T-cell (primary cell): ENCODE measurements around the gene DOK1. TPM values are rescaled to one million over a fixed set of nuclear protein-coding genes. Genes with fewer than 3 reads are reported as not detected.

Source experiments
- ATAC-seq, 4 experiments: fragments of 200-7000 bp in 3 of 4; fragments of 150-1000 bp in 1 of 4; cut with Tn5 transposase; replicated peaks in 1 of 4; 1 replicate in 3 of 4; 2 replicates in 1 of 4; pipeline ENCODE4 v1.10.0; 2021; ENCODE audit warnings: moderate library complexity in 3 of 4, mild to moderate bottlenecking in 2 of 4, moderate number of reproducible peaks in 1 of 4
- CTCF ChIA-PET, 2 donors: fragments of 300-600 bp; sonication (Branson Sonifier 250); formaldehyde crosslinking; loops; one replicate each; lab custom pipeline; 2022; ENCODE audit warnings: antibody characterized with exemption in 2 of 2; lab: Charles Lee
- POLR2A ChIA-PET, 2 donors: fragments of 300-600 bp; sonication (Branson Sonifier 250); formaldehyde crosslinking; loops; one replicate each; lab custom pipeline; 2022; ENCODE audit warnings: antibody characterized with exemption in 2 of 2; lab: Charles Lee
- DNase-seq, 35 experiments: peaks; one replicate each; pipeline versions ENCODE4 v3.0.0 to v3.0.0-alpha.2; 2013 to 2023
- H3K27ac ChIP-seq: one replicate; pipeline ENCODE4 v1.5.1; 2013; ENCODE audit warnings: low read length
- H3K27me3 ChIP-seq, 2 experiments: replicated peaks in 1 of 2; 1 replicate in 1 of 2; 2 replicates in 1 of 2; pipeline versions ENCODE4 v1.6.1 to v1.7.0; 2013; ENCODE audit warnings: low read length in 1 of 2, mixed read lengths in 1 of 2; ENCODE audit not compliant: control insufficient read depth in 2 of 2, insufficient read depth in 2 of 2; ENCODE audit errors: extremely low read depth in 1 of 2
- H3K36me3 ChIP-seq, 2 donors: 1 replicate in 1 of 2; 2 replicates in 1 of 2; pipeline versions ENCODE4 v1.6.1 to v1.7.0; 2013; ENCODE audit warnings: low read length in 1 of 2; ENCODE audit not compliant: control insufficient read depth in 2 of 2, insufficient read depth in 1 of 2; ENCODE audit errors: extremely low read depth in 1 of 2
- H3K4me1 ChIP-seq, 2 experiments: 1 replicate in 1 of 2; 2 replicates in 1 of 2; pipeline versions ENCODE4 v1.6.1 to v1.7.0; 2013; ENCODE audit warnings: low read length in 2 of 2, mixed read lengths in 1 of 2; ENCODE audit not compliant: insufficient read depth in 2 of 2, control insufficient read depth in 1 of 2; ENCODE audit errors: extremely low read depth in 1 of 2
- H3K4me3 ChIP-seq, 2 donors: 1 replicate in 1 of 2; 2 replicates in 1 of 2; pipeline versions ENCODE4 v1.5.1 to v1.7.0; 2013; ENCODE audit warnings: mild to moderate bottlenecking in 2 of 2, low read length in 1 of 2, moderate library complexity in 1 of 2; ENCODE audit not compliant: control insufficient read depth in 1 of 2; ENCODE audit errors: extremely low read depth in 1 of 2
- H3K9me3 ChIP-seq: 2 replicates; pipeline ENCODE4 v1.7.0; 2013
- H3K27ac Mint-ChIP-seq, 2 donors: one replicate each; pipeline ENCODE4 v1.8.0; 2020 to 2021; ENCODE audit warnings: mild to moderate bottlenecking in 2 of 2, mixed read lengths in 2 of 2
- H3K27me3 Mint-ChIP-seq, 2 donors: one replicate each; pipeline ENCODE4 v1.8.0; 2021 to 2022; ENCODE audit warnings: mixed read lengths in 2 of 2
- H3K36me3 Mint-ChIP-seq: one replicate; pipeline ENCODE4 v1.8.0; 2021; ENCODE audit warnings: mixed read lengths
- H3K4me1 Mint-ChIP-seq, 3 donors: one replicate each; pipeline ENCODE4 v1.8.0; 2020 to 2022; ENCODE audit warnings: mixed read lengths in 3 of 3, mild to moderate bottlenecking in 1 of 3
- H3K4me3 Mint-ChIP-seq, 3 donors: one replicate each; pipeline ENCODE4 v1.8.0; 2020 to 2022; ENCODE audit warnings: mild to moderate bottlenecking in 3 of 3, mixed read lengths in 3 of 3, moderate library complexity in 3 of 3
- H3K9me3 Mint-ChIP-seq, 3 donors: one replicate each; pipeline ENCODE4 v1.8.0; 2020 to 2022; ENCODE audit warnings: mixed read lengths in 3 of 3
- WGBS: methylation state at CpG from one replicate; pipeline ENCODE4 v1.1.5; 2013; ENCODE audit warnings: missing lambda C conversion rate; ENCODE audit not compliant: insufficient coverage; 5-methylcytosine and 5-hydroxymethylcytosine counted together
- total RNA-seq, 35 experiments: library from RNA in 6 of 35; stranded (reverse) in 6 of 35; fragments of 120-200 nt in 1 of 35; gene quantifications; one replicate each; pipeline versions ENCODE4 v1.2.1 to v1.2.4 and lab custom pipeline; 2013 to 2026

DOK1 gene
- total RNA-seq, 5 donors from 2014 or later (not counting 1 experiment from before 2014, with no cell fraction given): 9.6 to 36.5 (median 33.0) TPM

DNA sequence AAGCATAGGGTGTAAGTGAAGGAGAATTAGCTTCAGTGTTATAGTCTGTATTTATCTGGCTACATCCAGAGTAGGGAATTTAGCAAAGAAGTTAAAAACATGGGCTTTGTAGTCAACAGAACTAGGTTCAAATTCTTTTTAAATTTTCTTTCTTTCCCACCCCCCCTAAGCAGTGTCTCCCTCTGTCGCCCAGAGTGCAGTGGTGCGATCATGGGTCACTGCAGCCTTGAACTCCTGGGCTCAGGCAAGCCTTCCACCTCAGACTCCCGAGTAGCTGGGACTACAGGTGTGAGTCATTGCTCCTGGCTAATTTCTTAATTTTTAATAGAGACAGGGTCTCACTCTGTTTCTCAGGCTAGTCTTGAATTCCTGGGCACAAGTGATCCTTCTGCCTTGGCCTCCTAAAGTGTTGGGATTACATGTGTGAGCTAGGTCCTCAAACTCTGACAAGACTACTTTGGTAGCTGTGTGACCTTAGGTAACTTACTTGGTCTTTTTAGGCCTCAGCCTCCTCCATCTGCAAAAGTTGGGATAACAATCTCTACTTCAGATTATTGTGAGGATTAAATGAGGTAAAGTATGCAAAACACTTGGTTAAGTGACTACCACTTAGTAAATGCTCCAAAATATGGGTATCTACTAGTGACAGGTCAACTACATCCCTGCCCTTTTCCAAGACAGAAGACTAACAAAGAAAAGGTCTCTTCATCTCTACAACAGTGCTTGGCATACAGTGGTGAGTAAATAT lies 17.8 kb downstream of the DOK1 start:
- DNase-seq: no peak
- no peak overlapping the region for H3K27ac Mint-ChIP-seq
- Histone ChIP-seq H3K36me3 (no peaks in the 10 kb centered on the region), H3K27ac (no peak overlapping the region), H3K4me3 (no peak overlapping the region), H3K27me3 (peaks cover 0 to 3% of the 10 kb centered on the region in 2 experiments), H3K4me1 (peaks cover 4 to 8% of the 10 kb centered on the region in 2 experiments), H3K9me3 (no peaks in the 10 kb centered on the region)
- 89% methylated on average over 3 of the region's 3 CpGs for WGBS
- peaks cover 13 to 16% (median 15%) of the 10 kb centered on the region in 3 donors for H3K4me1 Mint-ChIP-seq
- peaks cover 10 to 11% of the 10 kb centered on the region in 2 donors for H3K27me3 Mint-ChIP-seq
- no peaks in the 10 kb centered on the region for H3K9me3 Mint-ChIP-seq
- no peaks in the 10 kb centered on the region for H3K36me3 Mint-ChIP-seq
- POLR2A ChIA-PET: no interaction called here
- CTCF ChIA-PET: no interaction called here
- no peak for ATAC-seq
- no peak overlapping the region for H3K4me3 Mint-ChIP-seq

DNA sequence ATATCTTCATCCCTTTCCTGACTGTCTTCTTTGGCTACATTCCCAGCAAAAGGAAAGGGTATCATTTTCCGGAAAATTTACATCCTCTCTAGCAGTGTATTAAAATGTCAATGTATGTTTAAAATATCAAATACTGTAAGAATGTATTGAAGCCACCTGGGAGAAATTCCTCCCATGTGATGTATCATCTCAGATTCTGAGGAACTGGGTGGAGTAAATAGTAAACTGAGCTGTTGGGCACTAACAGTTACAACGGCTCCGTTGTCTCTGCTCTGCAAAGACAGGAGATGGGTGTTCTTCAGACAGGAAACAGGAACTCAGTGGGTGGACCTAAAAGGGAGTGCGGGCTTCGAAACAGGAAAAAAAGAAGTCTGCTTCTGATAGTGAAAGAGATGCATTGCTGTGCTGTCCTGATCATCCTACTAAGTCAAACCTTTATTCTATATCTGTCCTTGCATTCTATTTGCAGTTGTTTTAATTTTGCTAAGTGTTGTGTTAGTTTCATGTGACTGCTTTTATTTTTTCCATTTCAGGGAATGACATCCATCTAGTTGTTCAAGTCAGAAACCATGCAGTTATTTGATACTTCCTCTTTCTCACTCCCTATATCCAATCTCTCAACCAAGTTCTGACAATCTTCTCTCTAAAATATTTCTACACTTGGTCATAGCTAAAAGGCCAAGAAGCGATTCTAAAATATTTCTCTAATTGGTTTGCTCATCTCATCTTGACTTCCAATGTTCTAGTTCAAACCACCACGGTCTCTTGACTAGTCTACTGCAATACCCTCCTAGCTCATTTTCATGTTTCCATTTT lies 19.4 kb downstream of the DOK1 start:
- Histone ChIP-seq H3K4me1 (peaks cover 4 to 8% of the 10 kb centered on the region in 2 experiments), H3K4me3 (peak overlapping the region in 1 of 2 donors; percentile 19), H3K36me3 (no peaks in the 10 kb centered on the region), H3K27ac (peak overlapping the region; percentile 48), H3K9me3 (no peaks in the 10 kb centered on the region), H3K27me3 (peaks cover 0 to 6% of the 10 kb centered on the region in 2 experiments)
- DNase-seq: peak in 2 of 35 experiments; percentile 34 to 55
- Mint-ChIP-seq H3K27ac (peak overlapping the region; percentile 82 to 87), H3K27me3 (peaks cover 4 to 7% of the 10 kb centered on the region in 2 donors), H3K9me3 (no peaks in the 10 kb centered on the region), H3K36me3 (no peaks in the 10 kb centered on the region), H3K4me3 (peak overlapping the region; percentile 52 to 59 (median 52)), H3K4me1 (peaks cover 13 to 16% (median 15%) of the 10 kb centered on the region in 3 donors)
- WGBS: 33% methylated on average over 3 of the region's 7 CpGs
- ATAC-seq: peak; percentile 75 to 98 (median 92)
- ChIA-PET CTCF (interaction anchor here (0.6 to 1.1 kb wide), 2 partner anchors 11 to 395 kb away, joined by 7 to 9 read pairs; no protein-coding TSS in a partner anchor), POLR2A (no interaction called here)

DNA sequence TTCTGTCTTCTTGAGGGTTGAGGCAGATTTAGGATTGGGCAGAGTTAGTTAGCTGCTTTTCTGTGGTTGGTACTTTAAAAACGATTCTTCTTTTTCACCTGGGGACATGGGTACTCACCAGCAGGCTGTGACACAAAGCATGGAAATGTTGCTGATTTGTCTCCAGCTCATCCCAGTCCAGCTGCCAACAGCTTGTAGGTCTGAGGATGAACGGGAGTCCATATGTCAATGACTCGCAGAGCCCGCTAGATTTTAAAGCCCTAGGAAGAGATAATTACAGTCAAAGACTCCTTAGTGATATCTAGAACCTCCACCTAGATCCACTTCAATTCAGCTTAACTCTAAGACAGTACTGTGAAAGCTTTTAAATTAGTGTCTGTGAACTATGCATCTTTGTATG lies 20.8 kb downstream of the DOK1 start:
- Mint-ChIP-seq H3K4me3 (no peak overlapping the region), H3K27ac (no peak overlapping the region), H3K27me3 (peaks cover 7 to 10% of the 10 kb centered on the region in 2 donors), H3K36me3 (no peaks in the 10 kb centered on the region), H3K4me1 (peaks cover 13 to 16% (median 15%) of the 10 kb centered on the region in 3 donors), H3K9me3 (no peaks in the 10 kb centered on the region)
- ChIA-PET CTCF (interaction anchor here in 1 of 2 donors (0.9 kb wide), 1 partner anchor 11 kb away, joined by 3 read pairs; no protein-coding TSS in a partner anchor), POLR2A (no interaction called here)
- WGBS: 94% methylated on average over 4 of the region's 4 CpGs
- DNase-seq (no peak), ATAC-seq (no peak)
- Histone ChIP-seq H3K4me3 (no peak overlapping the region), H3K27me3 (peaks cover 0 to 6% of the 10 kb centered on the region in 2 experiments), H3K27ac (no peak overlapping the region), H3K9me3 (no peaks in the 10 kb centered on the region), H3K4me1 (peaks cover 4 to 8% of the 10 kb centered on the region in 2 experiments), H3K36me3 (no peaks in the 10 kb centered on the region)

DNA sequence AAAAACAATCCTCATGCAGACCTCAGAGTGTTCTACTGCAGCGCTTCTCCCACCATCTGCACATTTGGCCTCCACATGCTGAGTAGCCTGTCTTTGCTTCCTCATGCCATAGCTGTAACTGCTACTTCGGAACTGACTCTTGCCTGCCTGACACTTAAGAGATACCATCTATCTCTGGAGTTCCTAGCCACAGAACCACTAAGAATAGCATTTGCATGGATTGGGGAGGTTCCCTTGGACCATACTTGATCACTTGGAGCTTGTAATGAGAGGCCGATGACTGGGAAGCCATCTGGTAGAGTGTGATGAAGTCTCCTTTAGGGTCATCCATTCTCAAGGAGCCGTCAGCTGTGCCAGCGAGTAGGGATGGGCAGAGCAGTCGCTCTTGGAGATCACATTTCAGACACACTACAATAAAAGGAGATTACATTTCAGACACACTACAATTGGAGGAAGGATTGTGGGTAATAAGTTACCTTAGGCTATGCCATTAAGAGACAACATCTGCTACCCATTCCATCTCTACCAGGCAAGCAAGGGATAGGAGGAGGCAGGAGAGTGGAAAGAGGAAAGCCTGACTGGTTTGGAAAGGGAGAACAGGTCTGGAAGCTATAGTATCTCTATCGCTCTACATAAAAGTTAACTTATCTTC lies 21.8 kb downstream of the DOK1 start:
- peaks cover 4 to 8% of the 10 kb centered on the region in 2 experiments for H3K4me1 ChIP-seq

DNA sequence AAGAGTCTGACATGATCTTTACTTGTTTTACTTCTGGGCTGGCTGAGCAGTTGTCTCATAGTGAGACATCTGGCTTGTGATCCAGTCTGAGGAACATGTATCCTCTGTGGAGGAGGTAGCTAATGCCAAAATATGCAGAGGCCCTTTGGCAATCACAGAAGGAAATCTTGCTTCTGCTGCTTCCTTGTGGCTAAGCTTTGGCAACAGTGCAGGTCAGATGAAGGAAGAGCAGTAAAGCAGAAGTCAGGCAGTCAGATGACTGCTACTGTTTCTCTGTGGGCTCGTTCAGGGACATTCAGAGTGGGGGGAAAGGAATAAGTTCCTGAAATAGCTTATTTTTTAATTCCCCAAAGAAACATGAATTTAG lies 22.3 kb downstream of the DOK1 start:
- Histone ChIP-seq H3K4me1 (peaks cover 4 to 8% of the 10 kb centered on the region in 2 experiments), H3K36me3 (no peaks in the 10 kb centered on the region), H3K27ac (no peak overlapping the region), H3K9me3 (no peaks in the 10 kb centered on the region), H3K27me3 (peaks cover 0 to 6% of the 10 kb centered on the region in 2 experiments), H3K4me3 (no peak overlapping the region)
- Mint-ChIP-seq H3K4me3 (no peak overlapping the region), H3K27me3 (peaks cover 11 to 18% of the 10 kb centered on the region in 2 donors), H3K27ac (no peak overlapping the region), H3K36me3 (no peaks in the 10 kb centered on the region), H3K9me3 (no peaks in the 10 kb centered on the region), H3K4me1 (peaks cover 13 to 16% (median 15%) of the 10 kb centered on the region in 3 donors)
- ATAC-seq: no peak
- WGBS: no CpG with 5 or more reads among the region's 1 CpG
- POLR2A ChIA-PET: no interaction called here
- CTCF ChIA-PET: no interaction called here
- no peak for DNase-seq

More for the DNA sequence above, 21.8 kb downstream of the DOK1 start:
- Histone ChIP-seq H3K9me3 (no peaks in the 10 kb centered on the region), H3K4me3 (no peak overlapping the region), H3K27me3 (peaks cover 0 to 6% of the 10 kb centered on the region in 2 experiments), H3K36me3 (no peaks in the 10 kb centered on the region), H3K27ac (no peak overlapping the region)
- CTCF ChIA-PET: interaction anchor here in 1 of 2 donors (0.5 kb wide), 1 partner anchor 46 kb away, joined by 3 read pairs; no protein-coding TSS in a partner anchor
- no peak for DNase-seq
- WGBS: 100% methylated on average over 2 of the region's 7 CpGs
- ATAC-seq: no peak
- Mint-ChIP-seq H3K9me3 (no peaks in the 10 kb centered on the region), H3K4me3 (no peak overlapping the region), H3K27ac (no peak overlapping the region), H3K4me1 (peaks cover 13 to 16% (median 15%) of the 10 kb centered on the region in 3 donors), H3K27me3 (peaks cover 9 to 15% of the 10 kb centered on the region in 2 donors), H3K36me3 (no peaks in the 10 kb centered on the region)
- POLR2A ChIA-PET: no interaction called here

DNA sequence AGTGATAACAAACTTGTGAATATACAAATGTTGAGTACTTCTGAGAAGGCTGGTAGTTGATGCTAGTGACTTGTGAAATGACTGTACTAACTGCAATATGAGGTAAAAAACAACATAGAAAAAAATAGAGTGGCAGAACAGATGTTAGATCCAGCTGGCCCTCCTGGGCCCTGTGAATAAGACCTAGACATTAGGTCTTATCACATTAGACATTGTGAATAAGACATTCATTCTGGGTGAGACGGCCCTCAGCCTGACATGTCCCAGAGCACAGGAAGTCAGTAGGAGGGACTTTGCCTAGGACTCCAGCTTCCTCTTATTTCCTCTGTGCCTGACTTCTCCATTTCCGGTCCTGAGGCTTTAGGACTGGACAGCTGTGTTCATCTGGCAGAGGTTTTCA lies 22.9 kb downstream of the DOK1 start:
- Mint-ChIP-seq H3K36me3 (no peaks in the 10 kb centered on the region), H3K4me3 (no peak overlapping the region), H3K9me3 (no peaks in the 10 kb centered on the region), H3K4me1 (peaks cover 13 to 16% (median 15%) of the 10 kb centered on the region in 3 donors), H3K27ac (no peak overlapping the region), H3K27me3 (peaks cover 11 to 18% of the 10 kb centered on the region in 2 donors)
- ATAC-seq (no peak), DNase-seq (no peak)
- Histone ChIP-seq H3K36me3 (no peaks in the 10 kb centered on the region), H3K27me3 (peaks cover 0 to 6% of the 10 kb centered on the region in 2 experiments), H3K4me1 (peaks cover 4 to 8% of the 10 kb centered on the region in 2 experiments), H3K4me3 (no peak overlapping the region), H3K9me3 (no peaks in the 10 kb centered on the region), H3K27ac (no peak overlapping the region)
- CTCF ChIA-PET: interaction anchor here in 1 of 2 donors (0.6 kb wide), 1 partner anchor 242 kb away, joined by 3 read pairs; no protein-coding TSS in a partner anchor
- WGBS: 44% methylated on average over 1 of the region's 2 CpGs
- POLR2A ChIA-PET: no interaction called here
